ENCODE measurements around the gene SLC5A4. TPM values are rescaled to one million over a fixed set of nuclear protein-coding genes. Genes with fewer than 3 reads are reported as not detected.

The SLC5A4 gene
- total and polyA plus RNA-seq, 8 donors, result 0.29 to 3.3 (median 0.58) TPM; not detected in 5

DNA sequence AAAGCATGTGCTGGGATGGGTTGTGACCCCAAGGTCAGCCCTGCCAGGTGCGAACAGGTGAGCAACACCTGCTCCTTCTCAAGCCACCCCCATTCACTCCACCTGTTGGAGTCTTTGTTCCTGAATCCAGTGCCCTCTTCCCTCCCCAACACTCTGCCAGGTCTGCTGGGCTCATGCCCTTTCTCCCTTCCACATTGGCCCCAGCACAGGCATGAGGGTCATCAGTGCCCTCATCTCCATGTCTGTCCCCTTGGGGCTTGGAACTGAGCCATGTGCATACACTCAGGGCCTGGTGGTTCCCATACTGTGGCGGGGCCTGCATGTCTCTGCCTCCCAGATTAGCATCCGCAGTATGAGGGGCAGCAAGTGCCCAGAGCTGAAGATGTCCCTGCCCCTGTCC is 69.3 kb downstream of the SLC5A4 start:
- WGBS, 5 donors, result 74 to 90% (median 87%) methylated on average over 3 of the region's 3 CpGs
- no peak for TF ChIP-seq POLR2AphosphoS5 (IDR thresholded peaks at IDR 0.05)
- TF ChIP-seq, protein P1, sequence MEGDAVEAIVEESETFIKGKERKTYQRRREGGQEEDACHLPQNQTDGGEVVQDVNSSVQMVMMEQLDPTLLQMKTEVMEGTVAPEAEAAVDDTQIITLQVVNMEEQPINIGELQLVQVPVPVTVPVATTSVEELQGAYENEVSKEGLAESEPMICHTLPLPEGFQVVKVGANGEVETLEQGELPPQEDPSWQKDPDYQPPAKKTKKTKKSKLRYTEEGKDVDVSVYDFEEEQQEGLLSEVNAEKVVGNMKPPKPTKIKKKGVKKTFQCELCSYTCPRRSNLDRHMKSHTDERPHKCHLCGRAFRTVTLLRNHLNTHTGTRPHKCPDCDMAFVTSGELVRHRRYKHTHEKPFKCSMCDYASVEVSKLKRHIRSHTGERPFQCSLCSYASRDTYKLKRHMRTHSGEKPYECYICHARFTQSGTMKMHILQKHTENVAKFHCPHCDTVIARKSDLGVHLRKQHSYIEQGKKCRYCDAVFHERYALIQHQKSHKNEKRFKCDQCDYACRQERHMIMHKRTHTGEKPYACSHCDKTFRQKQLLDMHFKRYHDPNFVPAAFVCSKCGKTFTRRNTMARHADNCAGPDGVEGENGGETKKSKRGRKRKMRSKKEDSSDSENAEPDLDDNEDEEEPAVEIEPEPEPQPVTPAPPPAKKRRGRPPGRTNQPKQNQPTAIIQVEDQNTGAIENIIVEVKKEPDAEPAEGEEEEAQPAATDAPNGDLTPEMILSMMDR (IDR thresholded peaks at IDR 0.05), result no peak
- no peak for TF ChIP-seq POLR2A (IDR thresholded peaks at IDR 0.05)
- TF ChIP-seq EP300 (IDR thresholded peaks at IDR 0.05), result no peak
- Histone ChIP-seq H3K36me3 (no peaks in the 10 kb centered on the region), H3K27ac (no peak overlapping the region), H3K9me3 (no peaks in the 10 kb centered on the region), H3K4me1 (no peaks in the 10 kb centered on the region), H3K4me3 (no peak overlapping the region), H3K27me3 (peaks cover 0 to 14% (median 0%) of the 10 kb centered on the region in 3 donors)
- DNase-seq, result no peak
- intact Hi-C loops (cut with DNase I; ENCODE audit: low total_unique reads), result no loop called here

DNA sequence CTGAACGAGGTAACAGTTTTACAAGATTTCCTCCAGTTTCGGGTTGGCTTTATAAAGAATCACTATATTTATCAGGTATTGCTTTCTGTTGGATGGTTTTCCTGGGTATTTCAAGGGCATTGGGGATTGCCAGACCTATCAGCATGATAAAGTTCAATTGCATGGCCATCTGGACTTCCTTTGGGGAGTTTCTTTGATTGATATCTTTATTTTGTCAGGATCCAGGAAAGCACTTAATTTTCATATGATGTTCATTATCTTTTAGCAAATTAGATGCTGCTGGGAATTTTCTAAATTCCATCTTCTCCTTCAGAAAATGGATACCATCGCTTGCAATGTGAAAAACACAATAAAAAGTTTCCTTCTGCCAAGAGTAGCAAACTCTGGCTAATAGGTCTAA is 71.5 kb downstream of the SLC5A4 start:
- intact Hi-C loops (cut with DNase I; ENCODE audit: low total_unique reads), result no loop called here
- no peak for DNase-seq
- WGBS, 5 donors, result 76 to 85% (median 80%) methylated on average over 3 of the region's 3 CpGs
- Histone ChIP-seq H3K27ac (no peak overlapping the region), H3K36me3 (no peaks in the 10 kb centered on the region), H3K9me3 (no peaks in the 10 kb centered on the region), H3K4me3 (no peak overlapping the region), H3K4me1 (no peaks in the 10 kb centered on the region), H3K27me3 (peaks cover 0 to 33% (median 0%) of the 10 kb centered on the region in 3 donors)
- TF ChIP-seq EP300 (IDR thresholded peaks at IDR 0.05), result no peak
- TF ChIP-seq POLR2A (IDR thresholded peaks at IDR 0.05), result no peak
- TF ChIP-seq, protein P1 (IDR thresholded peaks at IDR 0.05), result no peak
- TF ChIP-seq POLR2AphosphoS5 (IDR thresholded peaks at IDR 0.05), result no peak

DNA sequence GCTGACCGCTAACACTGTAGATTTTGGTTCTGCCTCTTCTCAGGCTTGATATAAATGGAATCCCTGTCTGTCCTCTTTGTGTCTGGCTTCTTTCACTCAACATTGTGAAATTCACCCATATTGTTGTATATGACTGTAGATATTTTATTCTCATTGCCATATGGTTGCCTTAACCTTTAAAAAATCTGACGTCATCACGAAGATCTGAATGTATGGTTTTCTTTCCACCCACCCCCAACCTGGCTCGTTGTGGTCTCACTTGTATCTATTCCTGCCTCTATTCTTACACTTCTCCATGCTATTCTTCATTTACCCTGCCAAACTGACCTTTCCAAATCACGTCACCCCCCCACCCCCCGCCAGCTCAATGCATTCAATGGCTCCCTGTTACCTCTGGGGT is 74.1 kb downstream of the SLC5A4 start:
- Histone ChIP-seq H3K9me3 (peaks cover 0 to 7% (median 0%) of the 10 kb centered on the region in 4 donors), H3K4me3 (no peak overlapping the region), H3K27me3 (peaks cover 4 to 57% (median 22%) of the 10 kb centered on the region in 3 donors), H3K36me3 (no peaks in the 10 kb centered on the region), H3K4me1 (peaks cover 0 to 4% (median 3%) of the 10 kb centered on the region in 4 donors), H3K27ac (no peak overlapping the region)
- DNase-seq, result no peak
- 69 to 79% (median 78%) methylated on average over 6 of the region's 6 CpGs for WGBS, 5 donors
- TF ChIP-seq POLR2AphosphoS5 (IDR thresholded peaks at IDR 0.05) (no peak), EP300 (IDR thresholded peaks at IDR 0.05) (no peak), POLR2A (IDR thresholded peaks at IDR 0.05) (no peak)
- TF ChIP-seq, protein P1 (IDR thresholded peaks at IDR 0.05), result no peak
- intact Hi-C loops (cut with DNase I; ENCODE audit: low total_unique reads), result no loop called here

DNA sequence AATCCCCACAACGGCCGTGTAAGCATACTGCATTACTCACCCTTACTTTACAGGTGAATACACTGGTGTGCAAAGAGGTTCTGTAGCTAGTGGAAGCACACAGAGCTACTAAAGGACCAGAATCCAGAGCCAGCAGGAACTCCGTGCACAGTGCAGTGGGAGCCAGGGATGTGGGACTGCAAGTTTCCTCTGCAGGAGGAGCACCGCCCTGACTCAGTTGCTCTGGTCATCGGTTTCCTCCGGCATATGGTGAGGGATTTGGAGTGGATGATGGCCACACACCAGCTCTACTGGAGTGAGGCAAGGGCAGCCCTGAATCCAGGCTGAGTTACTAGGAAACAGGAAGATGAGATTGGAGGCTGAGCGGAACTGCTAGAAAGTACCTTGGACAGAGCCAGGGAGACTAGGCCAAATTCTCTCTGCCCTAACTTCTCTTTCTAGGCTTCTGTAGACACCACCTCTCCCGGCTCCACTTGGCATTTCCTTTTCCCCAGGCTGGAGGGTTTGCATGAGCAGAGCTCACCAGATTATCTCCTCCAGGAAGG is 77.9 kb downstream of the SLC5A4 start:
- Histone ChIP-seq H3K27me3 (peaks cover 14 to 78% (median 46%) of the 10 kb centered on the region in 3 donors), H3K36me3 (no peaks in the 10 kb centered on the region), H3K27ac (no peak overlapping the region), H3K4me1 (peaks cover 0 to 10% (median 6%) of the 10 kb centered on the region in 4 donors), H3K4me3 (no peak overlapping the region), H3K9me3 (peaks cover 0 to 7% (median 0%) of the 10 kb centered on the region in 4 donors)
- WGBS, 5 donors, result 82 to 92% (median 92%) methylated on average over 6 to 8 of the region's 8 CpGs
- intact Hi-C loops (cut with DNase I; ENCODE audit: low total_unique reads), result no loop called here
- DNase-seq, result no peak
- TF ChIP-seq POLR2A (IDR thresholded peaks at IDR 0.05) (no peak), POLR2AphosphoS5 (IDR thresholded peaks at IDR 0.05) (no peak), EP300 (IDR thresholded peaks at IDR 0.05) (no peak)
- TF ChIP-seq, protein P1 (IDR thresholded peaks at IDR 0.05), result no peak
